ENCODE measurements around the gene BICD1. TPM values are rescaled to one million over a fixed set of nuclear protein-coding genes. Genes with fewer than 3 reads are reported as not detected.

BICD1 gene
- polyA plus RNA-seq, 1 experiment: 20.1 TPM

DNA sequence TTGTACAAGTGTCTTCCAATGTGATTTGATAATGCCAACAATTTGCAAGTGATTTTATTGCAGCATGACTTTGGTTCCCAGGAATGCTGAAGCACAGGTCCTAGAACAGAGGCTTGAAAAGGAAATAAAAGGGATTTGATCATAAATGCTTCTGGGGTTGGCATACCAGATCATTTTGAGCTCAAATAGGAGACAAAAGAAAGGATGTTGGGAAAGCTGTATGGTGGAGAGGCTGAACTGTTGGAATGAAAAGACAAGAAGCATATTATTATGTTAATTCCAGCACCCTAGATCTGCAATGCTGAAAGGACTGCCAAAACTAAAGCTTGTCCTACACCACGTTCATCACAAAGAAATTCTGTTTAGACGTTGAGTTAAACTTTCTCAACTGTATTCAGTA is 143.1 kb downstream of the BICD1 start:
- no peak for DNase-seq (ENCODE audit: low read depth, low spot score)
- CTCF ChIA-PET: interaction anchor here (0.9 kb wide), 1 partner anchor 190 kb away, joined by 3 read pairs; no protein-coding TSS in a partner anchor
- no peaks in the 10 kb centered on the region for H3K27me3 ChIP-seq (ENCODE audit: control insufficient read depth, insufficient read depth, low read length)
- H3K27ac ChIP-seq (ENCODE audit: low read depth, low read length): no peak overlapping the region
- no peak overlapping the region for H3K4me3 ChIP-seq (ENCODE audit: low read depth, low read length)
- POLR2A ChIA-PET: no interaction called here
- 0 out of 2 replicates have a peak, but pooled peaks cover 2% of the 10 kb centered on the region for H3K9me3 ChIP-seq (ENCODE audit: control insufficient read depth, insufficient read depth, low read length)
- TF ChIP-seq, protein P1, sequence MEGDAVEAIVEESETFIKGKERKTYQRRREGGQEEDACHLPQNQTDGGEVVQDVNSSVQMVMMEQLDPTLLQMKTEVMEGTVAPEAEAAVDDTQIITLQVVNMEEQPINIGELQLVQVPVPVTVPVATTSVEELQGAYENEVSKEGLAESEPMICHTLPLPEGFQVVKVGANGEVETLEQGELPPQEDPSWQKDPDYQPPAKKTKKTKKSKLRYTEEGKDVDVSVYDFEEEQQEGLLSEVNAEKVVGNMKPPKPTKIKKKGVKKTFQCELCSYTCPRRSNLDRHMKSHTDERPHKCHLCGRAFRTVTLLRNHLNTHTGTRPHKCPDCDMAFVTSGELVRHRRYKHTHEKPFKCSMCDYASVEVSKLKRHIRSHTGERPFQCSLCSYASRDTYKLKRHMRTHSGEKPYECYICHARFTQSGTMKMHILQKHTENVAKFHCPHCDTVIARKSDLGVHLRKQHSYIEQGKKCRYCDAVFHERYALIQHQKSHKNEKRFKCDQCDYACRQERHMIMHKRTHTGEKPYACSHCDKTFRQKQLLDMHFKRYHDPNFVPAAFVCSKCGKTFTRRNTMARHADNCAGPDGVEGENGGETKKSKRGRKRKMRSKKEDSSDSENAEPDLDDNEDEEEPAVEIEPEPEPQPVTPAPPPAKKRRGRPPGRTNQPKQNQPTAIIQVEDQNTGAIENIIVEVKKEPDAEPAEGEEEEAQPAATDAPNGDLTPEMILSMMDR (IDR thresholded peaks at IDR 0.05; ENCODE audit: low read depth, low read length): no peak

DNA sequence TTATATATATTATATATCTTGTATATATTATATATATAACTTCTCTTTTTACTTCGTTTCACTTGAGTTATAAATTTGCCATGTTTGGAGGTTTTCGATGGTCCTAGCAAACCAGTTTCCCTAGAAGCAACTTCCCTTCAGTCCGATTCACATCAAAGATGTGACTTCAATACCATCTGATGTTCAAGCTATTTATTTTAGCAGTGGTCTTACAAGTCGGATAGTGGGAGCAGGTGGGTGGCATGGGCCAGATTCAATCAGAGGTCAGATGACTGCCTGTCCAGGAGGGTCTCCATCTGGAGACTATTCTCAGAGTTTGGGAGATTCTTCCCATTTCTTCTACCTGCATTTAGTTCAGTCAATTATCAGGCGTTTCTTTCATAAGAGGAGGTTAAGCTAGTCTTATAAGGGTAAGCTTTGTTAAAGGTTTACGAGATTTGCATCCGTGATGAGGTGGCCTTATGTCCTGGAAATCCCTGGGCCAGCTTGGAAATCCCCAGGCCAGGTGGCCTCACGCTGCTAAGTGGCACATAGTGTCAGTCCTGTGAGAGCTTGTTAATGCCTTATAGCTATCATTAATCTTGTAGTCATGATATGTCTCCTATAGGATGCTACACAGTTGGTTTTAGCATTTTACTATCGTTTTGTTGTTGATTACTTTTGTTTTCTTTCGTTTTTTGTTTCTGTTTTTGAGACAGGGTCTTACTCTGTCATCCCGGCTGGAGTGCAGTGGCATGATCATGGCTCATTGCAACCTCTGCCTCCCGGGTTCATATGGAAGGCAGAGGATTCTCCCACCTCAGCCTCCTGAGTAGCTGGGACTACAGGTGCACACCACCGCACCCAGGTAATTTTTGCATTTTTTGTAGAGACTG is 145.8 kb downstream of the BICD1 start:
- no peak overlapping the region for H3K4me3 ChIP-seq (ENCODE audit: low read depth, low read length)
- CTCF ChIA-PET: interaction anchor here (0.6 to 1.5 kb wide), 3 partner anchors 9 to 205 kb away, joined by 3 to 6 read pairs (median 3); no protein-coding TSS in a partner anchor
- no peaks in the 10 kb centered on the region for H3K27me3 ChIP-seq (ENCODE audit: control insufficient read depth, insufficient read depth, low read length)
- TF ChIP-seq, protein P1 (IDR thresholded peaks at IDR 0.05; ENCODE audit: low read depth, low read length): no peak
- H3K9me3 ChIP-seq (ENCODE audit: control insufficient read depth, insufficient read depth, low read length): 0 out of 2 replicates have a peak, but pooled peaks cover 2% of the 10 kb centered on the region
- POLR2A ChIA-PET: no interaction called here
- no peak overlapping the region for H3K27ac ChIP-seq (ENCODE audit: low read depth, low read length)
- DNase-seq (ENCODE audit: low read depth, low spot score): no peak

DNA sequence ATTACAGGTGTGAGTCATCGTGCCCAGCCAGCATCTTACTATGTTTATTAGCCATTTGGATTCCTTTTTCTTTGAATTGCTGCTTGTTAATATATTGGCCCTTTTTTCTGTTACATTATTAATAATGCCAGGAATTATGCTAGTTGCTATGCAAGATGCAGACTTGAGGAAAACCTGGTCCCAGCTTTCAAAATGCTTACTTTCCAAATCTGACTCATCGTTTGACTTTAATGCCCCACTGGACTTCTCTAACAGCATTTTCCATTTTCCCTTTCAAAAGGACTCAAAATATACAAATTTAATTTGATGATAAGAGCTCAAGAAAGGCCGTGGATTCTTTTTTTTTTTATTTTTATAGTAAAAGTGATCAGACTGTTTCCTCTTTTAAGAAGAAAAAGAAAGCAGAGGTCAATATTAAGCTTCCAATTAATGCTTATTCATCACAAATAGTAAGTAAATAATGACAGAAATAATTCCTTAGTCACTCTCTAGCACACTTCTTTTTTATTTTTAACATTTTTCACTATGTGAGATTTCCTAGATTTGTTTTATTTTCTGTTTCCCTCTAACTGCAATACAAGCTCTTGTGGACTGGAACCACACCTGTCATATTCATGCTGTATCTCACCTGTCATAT is 146.6 kb downstream of the BICD1 start:
- Histone ChIP-seq H3K27me3 (ENCODE audit: control insufficient read depth, insufficient read depth, low read length) (no peaks in the 10 kb centered on the region), H3K27ac (ENCODE audit: low read depth, low read length) (no peak overlapping the region), H3K4me3 (ENCODE audit: low read depth, low read length) (no peak overlapping the region), H3K9me3 (ENCODE audit: control insufficient read depth, insufficient read depth, low read length) (0 out of 2 replicates have a peak, but pooled peaks cover 2% of the 10 kb centered on the region)
- TF ChIP-seq, protein P1 (IDR thresholded peaks at IDR 0.05; ENCODE audit: low read depth, low read length): no peak
- ChIA-PET POLR2A (no interaction called here), CTCF (interaction anchor here (1.5 kb wide), 1 partner anchor 8 kb away, joined by 6 read pairs; no protein-coding TSS in a partner anchor)
- no peak for DNase-seq (ENCODE audit: low read depth, low spot score)

DNA sequence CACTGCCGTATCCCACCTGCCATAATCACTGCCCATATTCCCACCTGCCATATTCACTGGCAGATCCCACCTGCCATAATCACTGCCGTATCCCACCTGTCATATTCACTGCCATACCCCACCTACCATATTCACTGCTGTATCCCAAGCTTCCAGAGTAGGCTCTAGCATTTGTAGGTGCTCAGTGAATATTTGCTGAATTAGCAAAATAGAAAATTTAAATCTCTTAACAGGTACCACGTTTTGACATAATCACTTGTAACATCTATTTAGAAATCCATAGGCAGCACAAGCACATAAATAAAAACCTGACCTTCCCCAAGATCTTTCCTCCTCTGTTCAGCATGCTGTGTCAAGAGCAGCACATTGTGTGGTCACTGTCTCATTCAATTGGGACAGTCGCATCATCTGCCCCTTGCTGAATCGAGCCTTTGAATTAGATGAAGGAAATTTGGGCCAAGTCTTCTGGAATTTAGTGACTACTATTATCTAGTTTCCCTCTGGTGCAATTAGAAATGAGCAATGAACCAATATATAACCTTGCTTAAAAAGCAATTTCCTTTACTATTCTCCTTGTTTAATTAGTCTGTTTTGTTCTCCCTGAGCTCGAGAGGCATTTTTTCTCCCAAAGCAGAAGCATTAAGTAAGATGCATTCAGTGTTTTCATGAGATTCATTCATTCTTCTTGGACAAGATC is 147.8 kb downstream of the BICD1 start:
- ChIA-PET POLR2A (no interaction called here), CTCF (no interaction called here)
- H3K4me3 ChIP-seq (ENCODE audit: low read depth, low read length): no peak overlapping the region
- no peaks in the 10 kb centered on the region for H3K9me3 ChIP-seq (ENCODE audit: control insufficient read depth, insufficient read depth, low read length)
- no peaks in the 10 kb centered on the region for H3K27me3 ChIP-seq (ENCODE audit: control insufficient read depth, insufficient read depth, low read length)
- no peak for DNase-seq (ENCODE audit: low read depth, low spot score)
- H3K27ac ChIP-seq (ENCODE audit: low read depth, low read length): no peak overlapping the region
- TF ChIP-seq, protein P1 (IDR thresholded peaks at IDR 0.05; ENCODE audit: low read depth, low read length): no peak
